ENCODE measurements around the gene MYO3B.
"Not testable (repeated sequence)": the region's sequence is repeated elsewhere in the genome, so short reads cannot be mapped to it uniquely, and the experiment has no call there.

GRCh38 chr2:170213281-170213625 is 35.3 kb downstream of the MYO3B start:
- TF ChIP-seq, protein P1, sequence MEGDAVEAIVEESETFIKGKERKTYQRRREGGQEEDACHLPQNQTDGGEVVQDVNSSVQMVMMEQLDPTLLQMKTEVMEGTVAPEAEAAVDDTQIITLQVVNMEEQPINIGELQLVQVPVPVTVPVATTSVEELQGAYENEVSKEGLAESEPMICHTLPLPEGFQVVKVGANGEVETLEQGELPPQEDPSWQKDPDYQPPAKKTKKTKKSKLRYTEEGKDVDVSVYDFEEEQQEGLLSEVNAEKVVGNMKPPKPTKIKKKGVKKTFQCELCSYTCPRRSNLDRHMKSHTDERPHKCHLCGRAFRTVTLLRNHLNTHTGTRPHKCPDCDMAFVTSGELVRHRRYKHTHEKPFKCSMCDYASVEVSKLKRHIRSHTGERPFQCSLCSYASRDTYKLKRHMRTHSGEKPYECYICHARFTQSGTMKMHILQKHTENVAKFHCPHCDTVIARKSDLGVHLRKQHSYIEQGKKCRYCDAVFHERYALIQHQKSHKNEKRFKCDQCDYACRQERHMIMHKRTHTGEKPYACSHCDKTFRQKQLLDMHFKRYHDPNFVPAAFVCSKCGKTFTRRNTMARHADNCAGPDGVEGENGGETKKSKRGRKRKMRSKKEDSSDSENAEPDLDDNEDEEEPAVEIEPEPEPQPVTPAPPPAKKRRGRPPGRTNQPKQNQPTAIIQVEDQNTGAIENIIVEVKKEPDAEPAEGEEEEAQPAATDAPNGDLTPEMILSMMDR (IDR thresholded peaks at IDR 0.05; ENCODE audit: borderline replicate concordance, extremely low read depth, low read length, poor library complexity, severe bottlenecking) = not testable (repeated sequence)
- TF ChIP-seq EZH2 (IDR thresholded peaks at IDR 0.05; ENCODE audit: borderline replicate concordance, low read depth, low read length, severe bottlenecking) = not testable (repeated sequence)

Measured in DND-41 (cell line).